Effector memory CD4-positive, alpha-beta T cell (primary cell): ENCODE data around the gene LARGE1.
"Not testable (repeated sequence)": the region's sequence is repeated elsewhere in the genome, so short reads cannot be mapped to it uniquely, and the experiment has no call there.

ENCODE experiments used
- DNase-seq, 3 donors: peaks; one replicate each; pipeline ENCODE4 v3.0.0-alpha.2; 2020
- H3K27ac ChIP-seq: 2 replicates; pipeline ENCODE4 v1.7.0; 2013; ENCODE audit warnings: mild to moderate bottlenecking, low read length, moderate library complexity; ENCODE audit not compliant: insufficient read depth, poor library complexity, severe bottlenecking
- H3K27me3 ChIP-seq: replicated peaks from 2 replicates; pipeline ENCODE4 v1.7.0; 2013; ENCODE audit warnings: mild to moderate bottlenecking, low read length; ENCODE audit not compliant: insufficient read depth, control insufficient read depth, poor library complexity, severe bottlenecking
- H3K36me3 ChIP-seq: 2 replicates; pipeline ENCODE4 v1.7.0; 2013; ENCODE audit warnings: mild to moderate bottlenecking, low read length, moderate library complexity; ENCODE audit not compliant: control insufficient read depth, insufficient read depth
- H3K4me1 ChIP-seq: 2 replicates; pipeline ENCODE4 v1.7.0; 2013; ENCODE audit warnings: low read length, mild to moderate bottlenecking; ENCODE audit not compliant: control insufficient read depth, insufficient read depth, poor library complexity, severe bottlenecking
- H3K4me3 ChIP-seq: 2 replicates; pipeline ENCODE4 v1.7.0; 2013; ENCODE audit warnings: low read length, low read depth, mild to moderate bottlenecking; ENCODE audit not compliant: insufficient read depth, poor library complexity, severe bottlenecking
- H3K9me3 ChIP-seq: 2 replicates; pipeline ENCODE4 v1.7.0; 2013; ENCODE audit warnings: mild to moderate bottlenecking, low read length, moderate library complexity; ENCODE audit not compliant: control insufficient read depth

LARGE1 gene

DNA sequence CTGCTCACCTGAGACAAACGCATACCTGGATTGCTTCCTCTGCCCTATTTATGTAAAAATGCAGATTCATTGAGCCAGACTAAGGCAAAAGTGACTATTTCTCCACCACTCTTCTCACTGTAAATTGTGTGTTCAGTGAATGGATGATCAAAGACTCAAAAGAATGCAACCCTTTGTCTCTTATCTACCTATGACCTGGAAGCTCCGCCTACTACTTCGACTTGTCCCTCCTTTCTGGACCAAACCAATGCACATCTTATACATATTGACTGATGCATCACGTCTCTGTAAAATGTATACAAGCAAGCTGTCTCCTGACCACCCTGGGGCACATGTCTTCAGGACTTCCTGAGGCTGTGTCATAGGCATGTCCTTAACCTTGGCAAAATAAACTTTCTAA is 444.1 kb downstream of the LARGE1 start:
- Histone ChIP-seq H3K9me3 (no peaks in the 10 kb centered on the region), H3K4me1 (no peaks in the 10 kb centered on the region), H3K27me3 (no peaks in the 10 kb centered on the region), H3K27ac (no peak overlapping the region), H3K4me3 (no peak overlapping the region), H3K36me3 (no peaks in the 10 kb centered on the region)
- no peak for DNase-seq

GRCh38 chr22:33474587-33474986 is 445.7 kb downstream of the LARGE1 start:
- no peaks in the 10 kb centered on the region for H3K4me1 ChIP-seq
- no peaks in the 10 kb centered on the region for H3K9me3 ChIP-seq
- no peak for DNase-seq
- H3K27me3 ChIP-seq, result no peaks in the 10 kb centered on the region
- H3K36me3 ChIP-seq, result no peaks in the 10 kb centered on the region
- H3K27ac ChIP-seq, result no peak overlapping the region
- H3K4me3 ChIP-seq, result no peak overlapping the region

- no peaks in the 10 kb centered on the region for H3K4me1 ChIP-seq
- H3K36me3 ChIP-seq, result no peaks in the 10 kb centered on the region
- no peaks in the 10 kb centered on the region for H3K27me3 ChIP-seq
- H3K27ac ChIP-seq, result no peak overlapping the region
- H3K9me3 ChIP-seq, result no peaks in the 10 kb centered on the region
- H3K4me3 ChIP-seq, result no peak overlapping the region
- no peak for DNase-seq
Observed at GRCh38 chr22:33472462-33473344, 447.6 kb downstream of the LARGE1 start.

GRCh38 chr22:33470456-33470855 is 449.8 kb downstream of the LARGE1 start:
- Histone ChIP-seq H3K27me3 (no peaks in the 10 kb centered on the region), H3K9me3 (no peaks in the 10 kb centered on the region), H3K36me3 (no peaks in the 10 kb centered on the region), H3K4me1 (no peaks in the 10 kb centered on the region), H3K27ac (no peak overlapping the region), H3K4me3 (no peak overlapping the region)
- no peak for DNase-seq

DNA sequence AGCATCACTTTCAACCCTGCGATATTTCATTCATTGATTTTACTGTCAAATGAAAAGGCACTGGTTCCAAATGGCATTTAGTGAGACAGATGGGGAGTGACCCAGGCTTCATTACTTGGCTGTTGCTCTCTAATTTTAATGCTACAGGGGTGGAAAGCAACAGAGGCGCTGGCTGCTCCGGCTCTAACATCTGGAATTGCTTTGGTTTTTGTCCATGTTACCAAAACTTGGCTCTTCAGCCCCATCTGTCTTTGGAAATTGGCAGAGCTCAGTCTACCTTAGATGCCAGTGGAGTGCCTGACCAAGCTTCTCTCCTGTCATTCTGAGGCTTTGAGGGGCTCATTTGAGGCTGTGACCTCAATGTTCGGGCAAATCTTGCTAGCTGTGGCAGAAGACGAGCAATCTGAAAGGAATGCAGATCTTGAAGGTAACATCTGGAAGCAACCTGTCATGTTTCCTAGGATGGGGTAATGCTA is 452.6 kb downstream of the LARGE1 start:
- Histone ChIP-seq H3K4me1 (no peaks in the 10 kb centered on the region), H3K36me3 (no peaks in the 10 kb centered on the region), H3K27me3 (no peaks in the 10 kb centered on the region), H3K4me3 (no peak overlapping the region), H3K9me3 (no peaks in the 10 kb centered on the region), H3K27ac (no peak overlapping the region)
- DNase-seq, result no peak

- H3K4me1 ChIP-seq, result no peaks in the 10 kb centered on the region
- H3K36me3 ChIP-seq, result no peaks in the 10 kb centered on the region
- no peak overlapping the region for H3K27ac ChIP-seq
- H3K27me3 ChIP-seq, result no peaks in the 10 kb centered on the region
- no peak for DNase-seq
- H3K4me3 ChIP-seq, result no peak overlapping the region
- H3K9me3 ChIP-seq, result no peaks in the 10 kb centered on the region
Observed at GRCh38 chr22:33467080-33467479, 453.2 kb downstream of the LARGE1 start.

DNA sequence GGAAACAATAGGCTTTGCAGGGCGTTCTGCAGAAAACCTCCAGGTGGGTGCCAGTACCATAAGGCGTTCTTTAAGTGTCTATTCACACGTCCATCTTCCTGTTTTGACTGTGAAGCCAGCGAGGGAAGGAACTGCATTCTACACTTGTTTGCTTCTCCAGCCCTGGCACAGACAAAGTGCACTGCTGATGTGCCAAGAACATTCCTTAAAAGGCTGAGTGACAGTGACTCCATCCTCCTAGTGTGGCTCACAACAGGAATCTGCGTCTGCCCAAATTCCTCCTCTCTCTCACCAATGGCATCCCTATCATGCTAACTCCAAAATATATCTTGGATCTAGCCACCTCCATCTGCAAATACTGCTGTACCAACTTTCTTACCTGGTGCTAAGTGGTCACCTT is 454.7 kb downstream of the LARGE1 start:
- Histone ChIP-seq H3K4me3 (no peak overlapping the region), H3K4me1 (no peaks in the 10 kb centered on the region), H3K36me3 (no peaks in the 10 kb centered on the region), H3K27ac (no peak overlapping the region), H3K27me3 (no peaks in the 10 kb centered on the region), H3K9me3 (no peaks in the 10 kb centered on the region)
- DNase-seq, result no peak

DNA sequence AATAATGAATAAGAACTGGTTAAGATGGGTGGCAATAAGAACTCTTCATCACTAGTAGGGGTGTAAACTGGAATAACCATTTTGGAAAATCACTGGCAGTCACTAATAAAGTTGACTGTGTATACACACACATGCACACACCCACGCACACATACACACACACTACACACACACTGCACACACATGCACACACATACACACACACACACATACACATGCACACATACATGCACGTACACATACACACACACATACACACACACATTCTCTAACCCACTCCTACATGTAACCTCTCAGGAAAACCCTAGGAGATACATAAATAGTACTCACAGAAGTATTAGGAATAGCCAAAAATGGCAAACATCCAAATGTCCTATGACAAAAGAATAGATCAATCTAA is 455.6 kb downstream of the LARGE1 start:
- no peaks in the 10 kb centered on the region for H3K36me3 ChIP-seq
- no peak overlapping the region for H3K27ac ChIP-seq
- DNase-seq, result no peak
- no peaks in the 10 kb centered on the region for H3K4me1 ChIP-seq
- no peaks in the 10 kb centered on the region for H3K9me3 ChIP-seq
- H3K27me3 ChIP-seq, result no peaks in the 10 kb centered on the region
- no peak overlapping the region for H3K4me3 ChIP-seq

DNA sequence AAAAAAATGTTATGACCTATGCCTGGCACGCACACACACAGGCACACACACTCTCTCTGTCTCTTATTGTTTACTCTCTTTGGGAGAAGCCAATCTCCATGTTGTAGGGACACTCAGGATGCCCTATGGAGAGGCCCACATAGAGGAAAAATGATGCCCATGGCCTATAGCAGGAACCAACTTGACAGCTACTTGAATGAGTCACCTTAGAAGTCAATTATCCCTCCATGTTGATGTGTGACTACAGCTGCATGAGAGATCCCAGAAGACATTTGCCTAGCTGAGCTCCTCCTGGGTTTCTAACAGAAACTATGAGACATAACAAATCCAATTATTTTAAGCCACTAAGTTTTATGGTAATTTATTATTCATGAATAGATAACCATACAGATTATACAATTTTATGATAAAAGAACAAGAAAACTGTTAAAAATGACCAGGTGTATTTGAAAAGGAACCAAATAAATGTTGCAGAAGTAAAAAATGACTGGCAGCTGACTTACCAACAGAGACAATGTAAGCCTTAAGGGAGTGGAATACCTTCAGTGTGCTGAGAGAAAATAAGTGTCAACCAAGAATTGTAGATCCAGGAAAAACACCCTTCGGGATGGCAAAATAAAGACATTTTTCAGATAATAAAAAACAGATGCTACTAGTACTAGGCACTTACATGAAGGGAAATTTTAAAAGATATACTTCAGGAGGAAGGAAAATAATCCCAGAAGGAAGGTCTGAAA is 458.4 kb downstream of the LARGE1 start:
- Histone ChIP-seq H3K27ac (no peak overlapping the region), H3K4me3 (no peak overlapping the region), H3K27me3 (no peaks in the 10 kb centered on the region), H3K4me1 (no peaks in the 10 kb centered on the region), H3K9me3 (no peaks in the 10 kb centered on the region), H3K36me3 (no peaks in the 10 kb centered on the region)
- DNase-seq, result no peak

DNA sequence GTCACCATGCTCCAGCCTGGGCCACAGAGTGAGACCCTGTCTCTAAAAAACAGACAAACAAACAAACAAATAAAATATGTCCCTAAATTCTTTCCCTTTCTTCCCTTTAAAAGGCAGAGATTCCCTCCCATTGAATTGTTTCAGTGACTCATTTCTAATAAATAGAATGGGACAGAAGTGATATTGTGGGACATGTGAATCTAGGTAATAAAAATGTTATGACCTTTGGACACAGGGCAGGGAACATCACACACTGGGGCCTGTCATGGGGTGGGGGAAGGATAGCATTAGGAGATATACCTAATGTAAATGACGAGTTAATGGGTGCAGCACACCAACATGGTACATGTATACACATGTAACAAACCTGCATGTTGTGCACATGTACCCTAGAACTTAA is 459.0 kb downstream of the LARGE1 start:
- not testable (repeated sequence) for H3K36me3 ChIP-seq, H3K27me3 ChIP-seq, DNase-seq, H3K4me3 ChIP-seq, H3K9me3 ChIP-seq, H3K4me1 ChIP-seq, H3K27ac ChIP-seq
